AG04449 (cell line): ENCODE results near the gene IL17D.

Experiments used
- CTCF ChIA-PET: fragments of 350-600 bp; formaldehyde crosslinking; extraction: SDS; loops from one replicate; lab custom pipeline; 2021; ENCODE audit warnings: antibody characterized with exemption; lab: Yijun Ruan, JAX
- POLR2A ChIA-PET: fragments of 400-600, 350-600 bp; formaldehyde crosslinking; extraction: SDS; loops from one replicate; lab custom pipeline; 2020; ENCODE audit warnings: antibody characterized with exemption, inconsistent platforms; lab: Yijun Ruan, JAX
- DNase-seq: peaks from one replicate; pipeline ENCODE4 v3.0.0-alpha.2; 2010; ENCODE audit warnings: low read depth, low spot score
- H3K4me3 ChIP-seq: 2 replicates; pipeline ENCODE4 v1.5.1; 2011; ENCODE audit warnings: low read depth, mild to moderate bottlenecking, control low read depth, low read length
- CTCF ChIP-seq: IDR thresholded peaks from one replicate; pipeline ENCODE4 v1.5.1; 2011; ENCODE audit warnings: mild to moderate bottlenecking, moderate library complexity, low read length, control low read depth, inconsistent platforms; ENCODE audit not compliant: insufficient read depth; ENCODE audit errors: missing control alignments

IL17D gene

GRCh38 chr13:20769834-20770233, 66.3 kb downstream of the IL17D start:
- ChIA-PET CTCF (interaction anchor here (0.7 to 1.1 kb wide), 2 partner anchors 55 to 60 kb away, joined by 3 to 4 read pairs; no protein-coding TSS in a partner anchor), POLR2A (no interaction called here)

More at GRCh38 chr13:20769834-20770233, 66.3 kb downstream of the IL17D start:
- DNase-seq, result no peak
- TF ChIP-seq CTCF, result no peak
- H3K4me3 ChIP-seq, result no peak overlapping the region
